ENCODE results near the gene IFT80. TPM values are rescaled to one million over a fixed set of nuclear protein-coding genes. Genes with fewer than 3 reads are reported as not detected.

The IFT80 gene
- total RNA-seq, 1 donor from 2014 or later = 90.0 TPM

- Histone ChIP-seq H3K27me3 (no peaks in the 10 kb centered on the region), H3K9me3 (ENCODE audit: low read depth) (no peaks in the 10 kb centered on the region), H3F3A (ENCODE audit: low read depth) (no peaks in the 10 kb centered on the region), H3K4me2 (no peak overlapping the region), H3K4me3 (no peak overlapping the region), H3K4me1 (no peaks in the 10 kb centered on the region), H3K9ac (no peak overlapping the region), H2AFZ (replicated peaks) (no peak overlapping the region), H3K36me3 (no peaks in the 10 kb centered on the region), H3K79me2 (ENCODE audit: low read depth) (no peaks in the 10 kb centered on the region), H4K20me1 (ENCODE audit: low read depth) (no peaks in the 10 kb centered on the region), H3K27ac (no peak overlapping the region)
- H3K9me3 Mint-ChIP-seq = no peaks in the 10 kb centered on the region
- H3K4me1 Mint-ChIP-seq = no peaks in the 10 kb centered on the region
- peaks cover 2% of the 10 kb centered on the region for H3K27me3 Mint-ChIP-seq (ENCODE audit: insufficient read depth, low read depth)
- H3K36me3 Mint-ChIP-seq = peaks cover 7% of the 10 kb centered on the region
- no peak overlapping the region for H3K27ac Mint-ChIP-seq
- no peak for DNase-seq (ENCODE audit: low spot score)
- no peak overlapping the region for H3K4me3 Mint-ChIP-seq
- TF ChIP-seq EZH2phosphoT487 (IDR thresholded peaks at IDR 0.05) (no peak), EZH2 (IDR thresholded peaks at IDR 0.05) (no peak), CTCF (IDR thresholded peaks at IDR 0.05) (no peak)
These were observed 138.3 kb downstream of the IFT80 start for GRCh38 chr3:160260587-160261270.

GRCh38 chr3:160259589-160259988, 139.4 kb downstream of the IFT80 start:
- Mint-ChIP-seq H3K27me3 (ENCODE audit: insufficient read depth, low read depth) (peaks cover 2% of the 10 kb centered on the region), H3K27ac (no peak overlapping the region), H3K4me1 (no peaks in the 10 kb centered on the region), H3K4me3 (no peak overlapping the region), H3K36me3 (peaks cover 4% of the 10 kb centered on the region), H3K9me3 (no peaks in the 10 kb centered on the region)
- H3K9me3 ChIP-seq (ENCODE audit: low read depth) = no peaks in the 10 kb centered on the region
- no peak overlapping the region for H3K4me2 ChIP-seq
- no peaks in the 10 kb centered on the region for H3F3A ChIP-seq (ENCODE audit: low read depth)
- no peak for TF ChIP-seq CTCF (IDR thresholded peaks at IDR 0.05)
- TF ChIP-seq EZH2 (IDR thresholded peaks at IDR 0.05) = no peak
- TF ChIP-seq EZH2phosphoT487 (IDR thresholded peaks at IDR 0.05) = no peak
- H3K79me2 ChIP-seq (ENCODE audit: low read depth) = no peaks in the 10 kb centered on the region
- no peaks in the 10 kb centered on the region for H3K27me3 ChIP-seq
- no peak overlapping the region for H3K4me3 ChIP-seq
- H4K20me1 ChIP-seq (ENCODE audit: low read depth) = no peaks in the 10 kb centered on the region
- H3K4me1 ChIP-seq = no peaks in the 10 kb centered on the region
- H3K9ac ChIP-seq = no peak overlapping the region
- H3K36me3 ChIP-seq = no peaks in the 10 kb centered on the region
- H3K27ac ChIP-seq = no peak overlapping the region
- H2AFZ ChIP-seq (replicated peaks) = no peak overlapping the region
- no peak for DNase-seq (ENCODE audit: low spot score)

GRCh38 chr3:160257606-160258005, 141.4 kb downstream of the IFT80 start:
- no peak overlapping the region for H2AFZ ChIP-seq (replicated peaks)
- H3K4me2 ChIP-seq = no peak overlapping the region
- no peak overlapping the region for H3K4me3 Mint-ChIP-seq
- H3K36me3 ChIP-seq = no peaks in the 10 kb centered on the region
- no peaks in the 10 kb centered on the region for H3K27me3 Mint-ChIP-seq (ENCODE audit: insufficient read depth, low read depth)
- no peak for DNase-seq (ENCODE audit: low spot score)
- H3K27ac Mint-ChIP-seq = no peak overlapping the region
- no peak overlapping the region for H3K27ac ChIP-seq
- peaks cover 1% of the 10 kb centered on the region for H3K36me3 Mint-ChIP-seq
- no peaks in the 10 kb centered on the region for H3F3A ChIP-seq (ENCODE audit: low read depth)
- H3K9me3 Mint-ChIP-seq = no peaks in the 10 kb centered on the region
- H3K4me1 ChIP-seq = no peaks in the 10 kb centered on the region
- H3K4me1 Mint-ChIP-seq = no peaks in the 10 kb centered on the region
- no peaks in the 10 kb centered on the region for H4K20me1 ChIP-seq (ENCODE audit: low read depth)
- TF ChIP-seq EZH2phosphoT487 (IDR thresholded peaks at IDR 0.05) = no peak
- TF ChIP-seq EZH2 (IDR thresholded peaks at IDR 0.05) = no peak
- TF ChIP-seq CTCF (IDR thresholded peaks at IDR 0.05) = no peak
- no peaks in the 10 kb centered on the region for H3K9me3 ChIP-seq (ENCODE audit: low read depth)
- no peaks in the 10 kb centered on the region for H3K79me2 ChIP-seq (ENCODE audit: low read depth)
- no peak overlapping the region for H3K9ac ChIP-seq
- H3K4me3 ChIP-seq = no peak overlapping the region
- H3K27me3 ChIP-seq = no peaks in the 10 kb centered on the region

Measured in neural progenitor cell (in vitro differentiated cells).